HTERT RPE-1 (cell line): ENCODE measurements around the gene NPEPL1.

Experiments
- in situ Hi-C: fragments of 300-500 bp; cut with MboI; formaldehyde crosslinking; loops from 4 replicates; pipeline ENCODE4 v1.14.3; 2020; ENCODE audit warnings: low sequenced_read_pairs

The NPEPL1 gene

GRCh38 chr20:58657986-58658385 is 34.6 kb upstream of the NPEPL1 start:
- in situ Hi-C loops, result no loop called here

DNA sequence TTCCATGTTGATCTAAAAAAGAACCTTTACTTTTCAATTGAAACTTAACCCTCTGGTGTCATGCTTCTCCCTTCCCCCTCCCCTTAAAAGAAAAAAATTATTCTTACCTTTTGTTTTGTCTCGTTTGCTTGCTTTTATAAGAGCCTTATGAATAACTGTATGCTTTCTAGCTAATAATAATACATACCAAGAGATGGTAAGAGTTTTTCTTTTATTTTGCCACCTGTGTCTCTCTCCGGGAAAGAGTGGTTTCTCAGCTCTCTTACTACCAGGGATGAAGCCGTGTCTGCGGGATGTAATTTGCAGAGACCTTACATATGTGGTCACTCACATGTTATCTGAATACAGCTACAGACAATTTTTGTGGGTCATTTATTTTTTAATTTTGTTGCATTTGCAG is 33.8 kb upstream of the NPEPL1 start:
- in situ Hi-C loops, result no loop called here

GRCh38 chr20:58659841-58660240 is 32.8 kb upstream of the NPEPL1 start:
- in situ Hi-C loops, result no loop called here

- in situ Hi-C loops, result no loop called here
These were observed 31.6 kb upstream of the NPEPL1 start for GRCh38 chr20:58660855-58661597.

DNA sequence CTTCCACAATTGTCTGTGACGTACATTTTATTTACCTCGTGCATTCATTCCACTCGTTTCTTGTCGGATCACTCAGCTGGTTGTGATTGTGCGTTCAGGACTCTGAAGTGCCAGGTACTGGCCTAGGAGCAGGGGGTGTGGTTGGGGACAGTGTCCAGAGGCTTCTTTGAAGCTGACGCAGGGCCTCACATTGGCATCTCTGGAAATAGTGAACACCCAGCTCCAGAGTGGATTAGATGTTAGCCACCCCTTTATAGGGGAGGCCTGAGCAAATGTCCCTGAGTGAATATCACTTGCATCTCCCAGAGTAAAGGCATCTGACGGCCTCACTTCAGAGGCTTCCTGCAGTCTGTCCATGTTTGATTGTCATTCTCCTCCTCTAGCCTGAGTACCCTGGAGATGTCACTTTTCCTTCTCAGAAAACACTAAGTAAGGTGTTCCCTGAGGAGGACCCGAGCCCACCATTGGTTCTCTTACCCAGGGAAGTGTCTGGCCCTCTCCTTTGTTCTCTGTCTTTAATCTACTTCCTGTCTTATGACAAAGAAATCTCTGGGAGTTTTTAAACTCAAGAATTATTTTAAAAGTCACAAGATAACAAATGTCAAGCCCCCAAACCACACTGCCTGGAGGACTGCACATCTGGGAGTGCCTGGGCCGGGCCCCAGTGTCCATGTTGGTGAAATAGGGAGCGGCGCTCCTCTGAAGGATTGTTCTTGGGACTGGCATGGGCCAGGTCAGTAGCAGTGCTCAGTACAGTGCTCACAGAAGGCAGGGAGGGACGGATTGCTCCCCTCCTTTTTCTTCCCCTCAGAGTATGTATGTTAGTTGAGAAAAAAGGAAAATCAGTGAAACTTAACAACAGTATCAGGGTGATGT is 30.8 kb upstream of the NPEPL1 start:
- in situ Hi-C loops, result no loop called here

DNA sequence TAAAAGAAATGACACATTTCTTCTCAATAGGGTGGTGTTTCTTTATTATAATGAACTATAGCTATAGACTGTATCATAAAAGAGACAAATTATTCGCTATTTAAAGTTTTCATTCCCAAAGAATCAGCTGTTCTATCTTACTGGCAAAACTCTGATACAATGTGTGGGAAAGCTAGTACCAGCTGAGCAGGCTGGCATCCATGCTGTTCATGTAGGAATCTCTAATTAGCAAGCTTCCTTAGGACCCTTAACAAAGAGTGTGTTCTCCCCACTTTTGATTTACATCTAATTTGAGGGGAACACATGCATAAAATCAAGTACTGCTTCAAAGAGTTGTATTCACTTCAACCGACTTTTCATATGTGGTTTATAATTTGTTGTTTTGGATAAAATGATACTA is 28.3 kb upstream of the NPEPL1 start:
- in situ Hi-C loops, result no loop called here

DNA sequence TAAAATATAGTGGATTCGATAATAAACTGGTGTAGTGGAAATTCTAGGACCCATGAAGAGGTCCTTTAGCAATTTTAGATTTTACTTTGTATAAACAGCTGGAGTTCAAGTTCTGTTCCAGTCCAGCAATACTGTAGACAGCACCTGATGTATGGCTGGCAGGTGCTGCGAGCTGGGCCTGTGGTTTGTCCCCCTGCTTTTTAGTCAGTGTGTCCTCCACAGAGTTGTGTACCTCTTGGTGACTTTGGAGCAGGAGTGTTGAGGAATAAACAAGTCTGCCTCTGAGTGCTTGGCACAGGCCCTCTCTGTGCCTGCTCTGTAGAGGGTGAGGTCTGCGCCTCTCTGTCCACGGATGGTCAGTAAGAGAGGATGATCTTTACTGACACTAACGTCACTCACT is 27.7 kb upstream of the NPEPL1 start:
- in situ Hi-C loops, result no loop called here

GRCh38 chr20:58665606-58666005 is 27.0 kb upstream of the NPEPL1 start:
- in situ Hi-C loops, result no loop called here

DNA sequence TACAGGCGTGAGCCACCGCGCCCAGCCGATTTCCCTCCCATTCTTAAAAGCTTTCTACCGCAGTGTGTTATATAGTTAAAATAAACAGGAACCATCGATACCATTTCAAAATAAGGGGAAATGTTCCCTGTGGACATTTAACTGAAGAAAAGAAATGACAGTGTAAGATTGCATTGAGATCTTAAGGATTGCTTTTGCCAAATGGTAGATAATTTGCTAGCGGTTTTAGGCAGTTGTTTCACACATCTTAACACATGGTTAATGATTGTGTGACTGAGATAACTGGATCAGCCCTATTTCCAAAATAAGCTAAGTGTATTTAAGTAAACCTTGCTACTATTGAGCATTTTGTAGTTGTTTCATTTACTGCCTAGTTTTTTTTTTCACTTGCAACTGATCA is 25.9 kb upstream of the NPEPL1 start:
- in situ Hi-C loops, result no loop called here

DNA sequence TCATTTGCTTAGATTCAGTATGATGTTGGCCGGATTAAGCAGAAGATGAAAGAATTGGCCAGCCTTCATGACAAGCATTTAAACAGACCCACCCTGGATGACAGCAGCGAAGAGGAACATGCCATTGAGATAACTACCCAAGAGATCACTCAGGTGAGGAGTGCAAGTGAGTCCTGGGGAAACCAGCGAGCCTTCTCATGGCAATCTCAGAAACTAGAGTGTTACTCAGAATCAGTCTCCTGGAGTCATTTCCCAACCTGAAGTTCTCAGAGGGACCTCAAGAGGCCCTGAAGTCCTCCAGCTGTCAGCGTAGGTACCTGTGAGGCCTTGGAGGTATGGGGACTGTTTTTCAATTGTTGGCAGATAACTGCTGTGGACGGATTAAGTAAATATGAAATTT is 24.6 kb upstream of the NPEPL1 start:
- in situ Hi-C loops, result no loop called here

DNA sequence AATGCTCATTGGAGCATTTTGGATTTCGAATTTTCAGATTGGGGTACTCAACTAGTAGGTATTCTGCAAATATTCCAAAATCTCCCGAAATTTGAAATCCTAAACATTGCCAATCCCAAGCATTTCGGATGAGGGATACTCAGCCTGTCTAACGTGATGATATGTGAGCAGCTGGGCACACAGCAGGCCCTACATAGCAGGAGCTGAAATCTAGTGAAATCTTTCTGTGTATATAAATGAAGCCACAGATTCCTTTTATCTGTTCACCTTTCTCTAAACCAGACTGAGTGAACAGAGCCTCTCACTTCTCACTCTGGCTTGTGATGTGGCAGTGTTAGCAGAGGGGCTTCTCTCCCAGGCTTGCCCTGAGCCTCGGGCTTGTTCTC is 23.7 kb upstream of the NPEPL1 start:
- in situ Hi-C loops, result no loop called here

GRCh38 chr20:58669287-58670006 is 23.2 kb upstream of the NPEPL1 start:
- in situ Hi-C loops, result no loop called here

DNA sequence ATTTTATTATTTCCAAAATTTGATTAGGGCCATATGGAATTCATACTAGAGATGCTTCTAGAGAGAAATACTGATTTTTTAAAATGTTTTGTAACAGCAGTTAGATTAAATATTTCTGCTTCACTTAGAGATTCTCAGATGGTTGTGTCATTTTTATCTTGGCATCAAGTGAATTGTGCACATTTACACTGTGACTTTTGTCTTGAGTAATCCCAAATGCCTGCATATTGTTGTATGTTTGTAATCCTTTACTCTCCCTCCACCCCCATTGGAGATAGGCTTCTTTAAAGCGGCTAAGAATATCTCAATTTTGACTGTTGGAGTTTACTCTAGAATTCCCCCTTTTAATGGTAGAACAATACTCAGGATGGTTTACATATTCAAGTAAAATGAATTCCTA is 22.5 kb upstream of the NPEPL1 start:
- in situ Hi-C loops, result no loop called here

- in situ Hi-C loops, result no loop called here
These were observed 21.9 kb upstream of the NPEPL1 start for GRCh38 chr20:58670659-58671058.

DNA sequence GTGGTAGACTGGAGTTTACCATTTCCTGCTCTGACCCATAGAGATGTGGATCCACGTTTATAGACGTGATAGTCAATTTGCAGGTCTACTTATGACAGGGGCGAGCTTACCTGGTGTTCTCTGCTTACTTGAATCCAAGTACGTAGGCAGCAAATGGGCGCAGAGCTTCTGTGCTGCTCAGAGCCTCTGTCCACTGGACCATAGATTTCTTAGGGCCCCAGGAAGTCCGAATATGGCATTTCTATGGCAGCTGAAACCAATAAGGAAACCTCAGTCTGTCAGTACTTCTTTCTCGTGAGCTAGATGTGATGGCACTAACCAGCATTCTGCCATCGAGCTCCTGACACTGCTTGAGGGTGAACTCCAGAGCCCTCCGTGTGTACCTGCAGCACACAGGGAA is 19.5 kb upstream of the NPEPL1 start:
- in situ Hi-C loops, result no loop called here

DNA sequence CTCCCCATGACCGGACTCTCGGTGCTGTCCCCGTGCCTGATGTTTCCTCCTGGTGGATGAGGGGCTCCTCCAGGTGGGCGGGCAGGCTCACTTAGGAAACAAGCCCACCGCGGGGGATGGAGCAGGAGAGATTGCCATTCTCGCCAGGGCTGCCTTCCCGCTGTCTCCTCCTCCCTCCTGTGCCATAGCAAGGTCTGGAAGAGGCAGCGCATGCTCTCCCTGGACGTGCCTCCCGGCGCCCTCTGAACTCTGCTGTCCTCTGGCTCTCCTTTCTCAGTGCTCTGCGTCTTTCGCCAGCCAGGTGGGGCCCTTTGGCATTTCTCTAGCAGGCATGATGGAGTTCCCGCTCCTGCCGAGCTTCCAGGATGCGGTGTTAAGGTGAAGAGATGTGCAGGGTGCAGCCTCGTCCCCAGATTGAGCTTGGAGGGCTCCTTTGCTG is 17.4 kb upstream of the NPEPL1 start:
- in situ Hi-C loops, result no loop called here

DNA sequence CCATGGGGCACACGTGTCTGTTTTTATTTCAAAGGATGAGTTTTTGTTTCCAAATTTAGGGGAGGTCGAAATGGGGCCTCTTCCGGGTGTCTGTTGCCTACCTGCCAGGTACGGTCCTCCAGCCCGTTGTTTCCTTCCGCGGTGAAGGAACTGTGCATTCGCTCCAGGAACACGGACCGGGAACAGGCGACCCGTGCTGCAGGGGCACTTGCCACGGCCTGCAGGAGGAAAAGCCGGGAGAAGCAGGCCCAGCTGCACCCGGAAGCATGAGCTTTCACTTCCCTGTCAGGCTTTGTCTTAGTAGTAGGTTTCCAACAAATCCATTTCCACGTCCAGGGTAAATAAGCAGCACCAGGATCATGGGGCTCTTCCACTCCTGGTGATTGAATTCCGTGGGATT is 17.0 kb upstream of the NPEPL1 start:
- in situ Hi-C loops, result no loop called here

DNA sequence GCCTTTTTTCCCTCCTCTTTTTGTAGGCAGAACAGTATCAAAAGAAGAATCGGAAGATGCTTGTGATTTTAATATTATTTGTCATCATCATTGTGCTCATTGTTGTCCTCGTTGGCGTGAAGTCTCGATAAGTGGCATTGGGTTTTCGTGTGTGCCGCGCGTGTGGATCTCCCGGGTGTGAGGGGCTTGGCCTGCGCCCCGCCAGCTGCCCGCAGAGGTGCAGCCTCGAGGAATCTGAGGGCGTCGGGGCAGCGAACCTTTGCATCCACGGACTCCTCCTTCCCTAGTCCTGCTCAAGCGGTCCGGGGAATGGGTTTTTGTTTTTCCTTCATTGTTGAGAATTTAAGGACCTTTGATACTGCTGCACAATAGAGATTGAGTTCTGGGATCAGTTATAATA is 16.4 kb upstream of the NPEPL1 start:
- in situ Hi-C loops, result no loop called here

GRCh38 chr20:58677079-58677604 is 15.5 kb upstream of the NPEPL1 start:
- in situ Hi-C loops, result no loop called here

DNA sequence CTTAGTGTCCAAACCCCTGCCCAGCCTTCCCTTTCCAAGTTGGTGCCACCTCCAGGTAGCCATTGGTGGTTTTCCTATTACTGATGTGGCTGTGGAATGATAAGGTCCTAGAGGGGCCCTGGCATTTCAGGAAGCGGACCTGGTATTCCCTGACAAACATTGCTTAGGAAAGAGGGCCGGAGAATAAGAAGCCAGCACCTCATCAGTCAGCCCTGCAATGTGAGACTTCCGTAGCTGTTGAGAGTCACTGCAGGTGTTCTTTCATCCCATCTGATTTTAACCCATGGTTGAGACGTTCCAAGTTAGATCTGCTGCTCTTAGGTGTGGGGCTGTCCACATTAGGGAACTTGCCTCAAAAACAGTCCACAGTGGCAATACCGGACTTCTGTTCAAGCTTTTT is 14.8 kb upstream of the NPEPL1 start:
- in situ Hi-C loops, result no loop called here

GRCh38 chr20:58678806-58679205 is 13.8 kb upstream of the NPEPL1 start:
- in situ Hi-C loops, result no loop called here
